Stimulated activated CD4-positive, alpha-beta T cell treated with anti-CD3 and anti-CD28 coated beads, Interleukin-4, amount 100 ng/mL, for 48 hours (primary cell): Measurements from ENCODE around the gene PELI2.

Experiments used
- DNase-seq, 2 donors: peaks; one replicate each; pipeline ENCODE4 v3.0.0-alpha.2; 2020; ENCODE audit warnings: low read depth in 2 of 2

PELI2 gene

DNA sequence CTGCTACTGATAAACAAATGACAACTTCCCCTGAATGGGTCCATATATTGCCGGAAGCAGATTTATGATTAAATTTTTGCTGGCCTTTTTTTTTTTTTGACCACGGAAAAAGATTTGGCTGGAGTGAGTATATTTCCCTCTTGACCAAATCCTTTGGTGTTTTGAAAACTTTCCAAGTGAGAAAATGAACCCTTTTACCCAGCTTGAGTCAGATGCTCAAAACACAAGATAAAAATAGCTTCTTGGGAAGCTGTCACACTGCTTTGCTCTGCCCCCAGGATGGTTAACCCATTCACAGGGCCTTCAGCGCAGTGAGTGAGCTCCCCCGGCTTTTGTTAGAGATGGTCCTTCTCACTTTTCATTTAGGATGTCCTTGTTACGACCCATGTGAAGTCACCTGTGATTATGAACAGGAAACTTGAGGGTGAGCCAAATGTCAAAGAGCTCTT lies 224.3 kb downstream of the PELI2 start:
- no peak for DNase-seq

DNA sequence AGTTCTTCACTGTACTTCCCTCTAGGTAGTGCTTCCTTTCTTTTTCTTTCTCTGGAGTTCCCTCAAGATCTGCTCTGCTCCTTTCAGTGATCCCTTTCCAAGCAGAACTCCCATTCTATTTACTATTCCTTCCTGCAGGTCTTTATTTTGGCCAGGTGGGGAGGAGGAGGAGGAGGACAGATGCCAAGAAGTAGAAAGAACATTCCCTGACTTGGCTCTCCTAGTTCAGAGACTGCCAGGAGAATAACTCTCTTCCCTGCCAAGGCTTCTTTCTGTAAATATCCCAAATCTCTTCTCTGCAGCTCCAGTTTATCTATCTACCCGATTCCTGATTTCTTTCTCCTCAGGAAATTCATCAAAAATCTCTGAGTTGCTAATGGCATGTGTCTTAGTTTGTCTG lies 231.7 kb downstream of the PELI2 start:
- no peak for DNase-seq
